Thyroid gland (tissue), 4 donors: ENCODE data around the gene SS18L1.

ENCODE experiments used
- CTCF ChIP-seq, 6 experiments: fragments of 200-600 bp in 3 of 6; fragments of 450-650 bp in 3 of 6; sonication (generic) in 3 of 6; IDR thresholded peaks; one replicate each; pipeline ENCODE4 v1.5.1; 2016 to 2019; ENCODE audit warnings: antibody characterized with exemption in 6 of 6, mild to moderate bottlenecking in 2 of 6, inconsistent platforms in 1 of 6, moderate library complexity in 1 of 6
- POLR2A ChIP-seq, 2 donors: fragments of 450-650 bp; IDR thresholded peaks; one replicate each; pipeline ENCODE4 v1.6.1; 2017; ENCODE audit warnings: antibody characterized with exemption in 2 of 2, mild to moderate bottlenecking in 2 of 2, moderate library complexity in 1 of 2

DNA sequence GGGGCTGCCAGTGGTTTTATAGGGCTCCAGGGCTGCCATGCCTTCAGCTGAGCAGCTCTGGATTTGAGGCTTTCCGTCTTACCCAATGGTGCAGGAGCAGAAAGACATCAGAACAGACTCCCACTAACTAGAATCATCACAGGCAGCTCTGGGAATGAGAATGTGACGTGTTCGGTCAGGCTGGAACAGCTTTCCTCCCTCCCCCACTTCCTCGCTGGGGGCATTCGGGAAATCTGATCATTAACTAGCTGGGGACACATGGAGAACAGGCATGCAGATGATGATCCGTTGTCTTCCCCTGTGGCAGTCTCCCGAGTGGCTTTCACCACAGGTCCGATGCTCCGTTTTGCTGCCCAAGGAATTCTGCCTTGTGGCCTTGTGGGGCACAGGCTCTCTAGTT lies 33.7 kb downstream of the SS18L1 start:
- TF ChIP-seq POLR2A (IDR thresholded peaks at IDR 0.05), result no peak
- TF ChIP-seq CTCF (IDR thresholded peaks at IDR 0.05), result no peak
